AG09319 (cell line): ENCODE results near the gene ANXA6.

Source experiments
- DNase-seq: peaks from one replicate; pipeline ENCODE4 v3.0.0-alpha.2; 2010; ENCODE audit warnings: low read depth; ENCODE audit errors: extremely low read depth
- CTCF ChIP-seq: IDR thresholded peaks from 2 replicates; pipeline ENCODE4 v1.5.1; 2011; ENCODE audit warnings: low read depth, mild to moderate bottlenecking, inconsistent platforms, low read length, moderate library complexity

The ANXA6 gene

GRCh38 chr5:151186052-151186451 lies 28.5 kb upstream of the ANXA6 start:
- no peak for DNase-seq
- TF ChIP-seq CTCF: no peak

- TF ChIP-seq CTCF: no peak
- DNase-seq: no peak
Observed at GRCh38 chr5:151184316-151185042, 26.9 kb upstream of the ANXA6 start.

- no peak for TF ChIP-seq CTCF
- no peak for DNase-seq
Observed at GRCh38 chr5:151183456-151184245, 26.1 kb upstream of the ANXA6 start.

- no peak for DNase-seq
- TF ChIP-seq CTCF: no peak
Observed at GRCh38 chr5:151182976-151183375, 25.4 kb upstream of the ANXA6 start.

- no peak for DNase-seq
Observed at GRCh38 chr5:151182524-151182900, 24.9 kb upstream of the ANXA6 start.

GRCh38 chr5:151181818-151182523 lies 24.4 kb upstream of the ANXA6 start:
- no peak for TF ChIP-seq CTCF
- no peak for DNase-seq

More at GRCh38 chr5:151182524-151182900, 24.9 kb upstream of the ANXA6 start:
- TF ChIP-seq CTCF: no peak

- no peak for TF ChIP-seq CTCF
- no peak for DNase-seq
Observed at GRCh38 chr5:151180291-151180690, 22.7 kb upstream of the ANXA6 start.
